ENCODE measurements around the gene GFRA1. TPM values are rescaled to one million over a fixed set of nuclear protein-coding genes. Genes with fewer than 3 reads are reported as not detected.

The GFRA1 gene
- polyA plus RNA-seq, 6 donors from 2014 or later, result not detected

- DNase-seq (no peak), ATAC-seq (ENCODE audit: low read depth in 2 of 2) (no peak)
- no peaks in the 10 kb centered on the region for H3K36me3 Mint-ChIP-seq
- H3K4me1 Mint-ChIP-seq, result no peaks in the 10 kb centered on the region
- H3K9me3 Mint-ChIP-seq, result peaks cover 2 to 9% (median 4%) of the 10 kb centered on the region in 7 donors
- H3K4me3 Mint-ChIP-seq, result no peak overlapping the region
- H3K27me3 Mint-ChIP-seq, result peaks cover 0 to 10% (median 9%) of the 10 kb centered on the region in 3 donors
- no peak overlapping the region for H3K27ac Mint-ChIP-seq
Observed at GRCh38 chr10:116287906-116288501, 15.0 kb upstream of the GFRA1 start.

DNA sequence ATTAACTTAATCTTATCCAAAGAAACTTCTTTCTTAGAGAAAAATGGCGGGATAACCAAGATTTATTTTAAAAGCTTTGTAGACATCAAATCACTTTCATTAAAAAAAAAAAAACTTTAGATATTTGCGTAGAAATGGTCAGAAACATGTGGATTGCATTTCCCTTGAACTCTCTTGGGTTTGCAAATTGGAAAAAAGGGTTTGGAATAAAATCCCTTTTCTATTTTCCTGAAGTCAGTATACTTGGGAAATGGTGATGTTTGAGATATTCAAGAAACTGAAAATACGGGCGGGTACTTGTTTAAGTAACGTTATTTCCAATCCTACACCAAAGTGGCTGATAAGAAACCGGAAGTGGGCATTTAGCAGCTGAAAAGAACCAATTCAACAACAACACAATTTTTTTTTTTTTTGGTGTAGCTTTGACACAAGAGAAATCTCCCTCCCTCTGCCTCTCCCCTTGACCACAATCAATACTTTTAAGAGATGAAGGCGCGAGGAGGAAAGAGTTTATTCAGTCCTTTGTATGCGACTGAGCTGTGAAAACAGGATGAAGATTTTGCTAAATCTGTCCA is 13.7 kb upstream of the GFRA1 start:
- H3K27me3 Mint-ChIP-seq, result peaks cover 0 to 10% (median 9%) of the 10 kb centered on the region in 3 donors
- H3K9me3 Mint-ChIP-seq, result peaks cover 2 to 7% (median 4%) of the 10 kb centered on the region in 7 donors
- no peaks in the 10 kb centered on the region for H3K36me3 Mint-ChIP-seq
- ATAC-seq (ENCODE audit: low read depth in 2 of 2), result no peak
- H3K27ac Mint-ChIP-seq, result no peak overlapping the region
- H3K4me3 Mint-ChIP-seq, result no peak overlapping the region
- H3K4me1 Mint-ChIP-seq, result no peaks in the 10 kb centered on the region
- no peak for DNase-seq

DNA sequence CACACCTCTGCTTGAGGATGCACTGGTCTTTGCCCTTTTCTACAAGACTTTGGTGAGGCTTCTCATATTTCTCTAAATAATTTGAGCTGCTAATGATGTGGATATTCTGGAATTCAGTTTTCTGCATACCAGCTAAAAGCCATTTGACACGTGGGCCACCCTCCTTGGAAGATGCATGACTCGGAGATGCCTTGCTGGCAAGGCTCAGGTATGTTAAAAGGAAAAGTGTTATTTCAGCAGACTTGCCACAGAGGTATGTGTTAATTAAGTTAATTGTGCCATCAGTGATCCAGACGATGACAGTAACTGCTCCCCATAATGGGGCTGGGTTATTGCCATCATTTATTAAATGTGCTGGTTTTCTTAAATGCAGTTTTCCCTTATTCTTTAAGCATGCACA is 8.8 kb upstream of the GFRA1 start:
- H3K9me3 Mint-ChIP-seq, result peaks cover 0 to 4% (median 3%) of the 10 kb centered on the region in 7 donors
- H3K27me3 Mint-ChIP-seq, result peaks cover 10 to 13% (median 10%) of the 10 kb centered on the region in 3 donors
- H3K4me3 Mint-ChIP-seq, result no peak overlapping the region
- H3K4me1 Mint-ChIP-seq, result no peaks in the 10 kb centered on the region
- H3K27ac Mint-ChIP-seq, result no peak overlapping the region
- no peaks in the 10 kb centered on the region for H3K36me3 Mint-ChIP-seq
- DNase-seq, result no peak
- ATAC-seq (ENCODE audit: low read depth in 2 of 2), result no peak

GRCh38 chr10:116278846-116279245 is 5.8 kb upstream of the GFRA1 start:
- peaks cover 0 to under 1% of the 10 kb centered on the region in 2 donors for H3K36me3 Mint-ChIP-seq
- DNase-seq (no peak), ATAC-seq (ENCODE audit: low read depth in 2 of 2) (no peak)
- H3K27ac Mint-ChIP-seq, result no peak overlapping the region
- peaks cover 0 to 4% (median 0%) of the 10 kb centered on the region in 7 donors for H3K9me3 Mint-ChIP-seq
- peaks cover 31 to 36% (median 34%) of the 10 kb centered on the region in 3 donors for H3K27me3 Mint-ChIP-seq
- peaks cover 0 to 5% (median 4%) of the 10 kb centered on the region in 3 donors for H3K4me1 Mint-ChIP-seq
- no peak overlapping the region for H3K4me3 Mint-ChIP-seq

DNA sequence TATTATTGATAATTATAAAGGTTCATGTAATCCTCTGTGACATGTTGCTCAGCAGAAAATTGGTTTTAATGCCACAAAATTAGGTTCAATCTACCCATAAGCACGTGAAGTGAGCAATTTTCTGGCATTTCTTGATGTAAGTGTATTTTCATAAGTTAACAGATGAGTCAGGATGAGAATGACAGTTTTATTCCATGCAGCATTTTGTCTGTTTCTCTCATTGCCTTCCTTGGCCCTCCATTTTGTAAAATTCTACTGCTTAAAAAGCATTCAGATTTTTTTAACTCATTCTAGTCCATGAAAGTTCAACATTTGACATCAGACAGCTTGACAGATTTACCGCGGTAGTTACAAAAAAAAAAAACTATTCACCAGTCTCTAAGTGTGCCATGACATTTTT is 4.0 kb upstream of the GFRA1 start:
- Mint-ChIP-seq H3K4me1 (peaks cover 5 to 11% (median 7%) of the 10 kb centered on the region in 3 donors), H3K36me3 (peaks cover 0 to 8% of the 10 kb centered on the region in 2 donors), H3K27ac (no peak overlapping the region), H3K9me3 (peaks cover 0 to 4% (median 0%) of the 10 kb centered on the region in 7 donors), H3K27me3 (peaks cover 36 to 47% (median 41%) of the 10 kb centered on the region in 3 donors), H3K4me3 (no peak overlapping the region)
- no peak for ATAC-seq (ENCODE audit: low read depth in 2 of 2)
- no peak for DNase-seq

DNA sequence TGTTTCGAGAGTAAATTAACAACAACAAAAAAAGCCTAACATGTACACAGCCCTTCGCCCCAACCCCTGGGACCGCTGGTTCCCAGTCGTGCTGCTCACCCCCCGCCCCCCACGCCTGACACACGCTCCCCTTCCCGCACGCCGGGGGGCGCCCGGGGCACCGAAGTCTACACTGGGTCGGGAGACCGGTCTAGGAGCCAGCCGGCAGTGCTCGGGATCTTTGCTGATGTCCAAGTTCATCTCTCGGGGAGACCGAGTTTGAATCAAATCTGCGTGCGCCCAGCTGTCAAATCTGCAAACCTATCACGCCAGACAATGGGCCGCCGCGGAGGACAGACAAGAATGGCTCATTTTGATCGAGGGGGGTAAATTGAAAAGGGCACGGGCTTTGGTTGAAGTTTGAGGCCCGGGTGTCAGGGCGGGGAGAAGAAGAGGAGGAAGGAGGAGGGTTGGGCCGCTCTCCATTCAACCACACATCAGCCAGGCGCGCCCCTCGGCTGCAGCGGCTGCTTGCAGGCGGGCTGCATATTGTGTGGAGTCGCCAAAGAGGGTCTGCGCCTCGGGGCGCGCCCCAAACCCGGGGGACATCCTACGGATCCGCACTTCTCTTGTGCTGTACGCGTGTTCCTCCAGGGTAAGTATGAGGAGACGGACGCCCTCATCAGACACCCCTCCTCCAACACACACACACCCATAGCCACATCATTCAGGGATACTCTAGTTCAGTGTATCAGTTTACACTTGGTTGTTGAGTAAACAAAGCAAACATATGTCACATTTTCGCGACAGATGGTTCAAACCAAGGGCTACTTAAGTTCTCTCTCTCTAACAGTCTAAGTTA is 1.3 kb upstream of the GFRA1 start:
- H3K9me3 Mint-ChIP-seq, result peaks cover 0 to 4% (median 2%) of the 10 kb centered on the region in 7 donors
- DNase-seq (no peak), ATAC-seq (ENCODE audit: low read depth in 2 of 2) (no peak)
- H3K27me3 Mint-ChIP-seq, result peaks cover 47 to 67% (median 54%) of the 10 kb centered on the region in 3 donors
- H3K4me3 Mint-ChIP-seq, result peak overlapping the region in 3 of 8 donors; percentile 24 to 64 (median 63)
- peaks cover 5 to 11% (median 7%) of the 10 kb centered on the region in 3 donors for H3K4me1 Mint-ChIP-seq
- H3K27ac Mint-ChIP-seq, result no peak overlapping the region
- H3K36me3 Mint-ChIP-seq, result peaks cover 0 to 8% of the 10 kb centered on the region in 2 donors

- Mint-ChIP-seq H3K4me1 (peaks cover 5 to 11% (median 7%) of the 10 kb centered on the region in 3 donors), H3K36me3 (peaks cover 0 to 8% of the 10 kb centered on the region in 2 donors), H3K9me3 (peaks cover 0 to 6% (median 3%) of the 10 kb centered on the region in 7 donors), H3K27ac (no peak overlapping the region), H3K27me3 (peaks cover 58 to 77% (median 62%) of the 10 kb centered on the region in 3 donors), H3K4me3 (peak overlapping the region in 1 of 8 donors; percentile 10)
- DNase-seq (no peak), ATAC-seq (ENCODE audit: low read depth in 2 of 2) (no peak)
Observed at GRCh38 chr10:116271593-116272439, 1.2 kb downstream of the GFRA1 start.

- ATAC-seq (ENCODE audit: low read depth in 2 of 2) (no peak), DNase-seq (no peak)
- peaks cover 0 to 6% (median under 1%) of the 10 kb centered on the region in 7 donors for H3K9me3 Mint-ChIP-seq
- peaks cover 5 to 11% (median 7%) of the 10 kb centered on the region in 3 donors for H3K4me1 Mint-ChIP-seq
- H3K27me3 Mint-ChIP-seq, result peaks cover 57 to 75% (median 63%) of the 10 kb centered on the region in 3 donors
- H3K4me3 Mint-ChIP-seq, result no peak overlapping the region
- peaks cover 0 to 8% of the 10 kb centered on the region in 2 donors for H3K36me3 Mint-ChIP-seq
- no peak overlapping the region for H3K27ac Mint-ChIP-seq
Observed at GRCh38 chr10:116270771-116271592, 2.0 kb downstream of the GFRA1 start.

GRCh38 chr10:116270126-116270770 is 2.8 kb downstream of the GFRA1 start:
- Mint-ChIP-seq H3K4me1 (peaks cover 5 to 11% (median 7%) of the 10 kb centered on the region in 3 donors), H3K36me3 (peaks cover 0 to 8% of the 10 kb centered on the region in 2 donors), H3K27me3 (peaks cover 52 to 75% (median 59%) of the 10 kb centered on the region in 3 donors), H3K4me3 (no peak overlapping the region), H3K9me3 (peaks cover 0 to 6% (median 2%) of the 10 kb centered on the region in 7 donors), H3K27ac (no peak overlapping the region)
- DNase-seq (no peak), ATAC-seq (ENCODE audit: low read depth in 2 of 2) (no peak)

- peak overlapping the region in 1 of 8 donors; percentile 8 for H3K4me3 Mint-ChIP-seq
- H3K27me3 Mint-ChIP-seq, result peaks cover 45 to 69% (median 53%) of the 10 kb centered on the region in 3 donors
- no peak for ATAC-seq (ENCODE audit: low read depth in 2 of 2)
- DNase-seq, result no peak
- H3K36me3 Mint-ChIP-seq, result peaks cover 0 to 8% of the 10 kb centered on the region in 2 donors
- peaks cover 0 to 6% (median 2%) of the 10 kb centered on the region in 7 donors for H3K9me3 Mint-ChIP-seq
- H3K27ac Mint-ChIP-seq, result no peak overlapping the region
- peaks cover 5 to 11% (median 7%) of the 10 kb centered on the region in 3 donors for H3K4me1 Mint-ChIP-seq
Observed at GRCh38 chr10:116269619-116270018, 3.4 kb downstream of the GFRA1 start.

DNA sequence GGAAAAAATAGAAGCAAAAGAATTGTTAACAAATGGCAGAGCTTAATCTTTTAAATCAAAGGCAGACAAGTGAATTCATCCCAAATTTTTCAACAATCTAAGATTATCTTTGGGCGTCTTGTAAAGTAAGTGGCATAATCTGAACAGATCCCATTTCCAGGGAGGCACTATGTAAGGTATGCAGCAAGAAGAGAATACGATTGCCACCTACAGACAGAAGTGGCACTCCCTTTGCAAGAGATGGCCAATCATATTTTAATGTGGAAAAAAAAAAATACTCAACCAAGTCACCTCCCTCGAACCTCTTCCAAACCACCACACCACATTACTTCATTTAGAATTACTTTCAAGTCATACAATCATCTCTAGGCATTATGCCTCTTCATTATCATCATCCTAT is 4.0 kb downstream of the GFRA1 start:
- Mint-ChIP-seq H3K27me3 (peaks cover 39 to 63% (median 47%) of the 10 kb centered on the region in 3 donors), H3K27ac (no peak overlapping the region), H3K4me1 (peaks cover 4 to 8% (median 5%) of the 10 kb centered on the region in 3 donors), H3K36me3 (peaks cover 0 to 8% of the 10 kb centered on the region in 2 donors), H3K9me3 (peaks cover 0 to 6% (median 2%) of the 10 kb centered on the region in 7 donors), H3K4me3 (no peak overlapping the region)
- no peak for ATAC-seq (ENCODE audit: low read depth in 2 of 2)
- no peak for DNase-seq

Measured in naive B cell (primary cell).